Stimulated activated CD4-positive, alpha-beta T cell treated with anti-CD3 and anti-CD28 coated beads, TNF-alpha, amount 100 ng/mL, for 4 hours (primary cell): Measurements from ENCODE around the gene PRM3.

ENCODE experiments used
- DNase-seq, 3 experiments: peaks; one replicate each; pipeline ENCODE4 v3.0.0-alpha.2; 2020; ENCODE audit warnings: low read depth in 3 of 3

The PRM3 gene

DNA sequence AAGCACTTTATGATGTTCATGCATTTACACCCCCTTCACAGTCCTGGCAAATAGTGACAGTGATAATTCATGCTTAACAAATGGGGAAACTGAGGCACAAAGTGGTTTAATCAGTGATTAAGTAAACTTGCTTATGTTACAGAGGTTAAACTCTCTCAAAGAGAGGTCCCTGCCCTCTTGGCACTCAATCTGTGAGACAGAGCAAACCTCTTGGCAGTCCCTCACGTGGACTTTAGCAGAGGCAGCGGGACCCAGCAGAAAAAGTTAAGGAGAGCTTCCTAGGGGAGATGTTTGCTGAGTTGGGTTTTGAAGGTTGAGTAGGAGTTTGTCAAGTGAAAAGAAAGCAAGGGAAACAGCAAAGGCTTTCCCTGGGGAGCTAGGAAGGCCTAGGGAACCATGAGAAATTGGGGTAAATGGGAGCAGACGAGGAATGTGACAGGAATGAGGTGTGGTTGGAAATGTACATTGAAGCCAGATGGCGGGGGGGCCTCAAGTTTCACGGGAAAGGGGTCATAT lies 28.1 kb downstream of the PRM3 start:
- DNase-seq, result no peak

DNA sequence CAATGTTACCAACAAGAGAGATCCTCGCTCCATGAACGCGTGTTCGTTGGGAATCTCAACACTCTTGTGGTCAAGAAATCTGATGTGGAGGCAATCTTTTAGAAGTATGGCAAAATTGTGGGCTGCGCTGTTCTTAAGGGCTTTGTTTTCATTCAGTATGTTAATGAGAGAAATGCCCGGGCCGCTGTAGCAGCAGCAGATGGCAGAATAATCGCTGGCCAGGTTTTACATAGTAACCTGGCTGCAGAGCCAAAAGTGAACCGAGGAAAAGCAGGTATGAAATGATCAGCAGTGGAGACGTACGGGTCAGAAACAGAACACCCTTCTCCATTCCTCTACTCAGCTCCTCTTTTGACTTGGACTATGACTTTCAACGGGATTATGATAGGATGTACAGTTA lies 30.8 kb downstream of the PRM3 start:
- no peak for DNase-seq

DNA sequence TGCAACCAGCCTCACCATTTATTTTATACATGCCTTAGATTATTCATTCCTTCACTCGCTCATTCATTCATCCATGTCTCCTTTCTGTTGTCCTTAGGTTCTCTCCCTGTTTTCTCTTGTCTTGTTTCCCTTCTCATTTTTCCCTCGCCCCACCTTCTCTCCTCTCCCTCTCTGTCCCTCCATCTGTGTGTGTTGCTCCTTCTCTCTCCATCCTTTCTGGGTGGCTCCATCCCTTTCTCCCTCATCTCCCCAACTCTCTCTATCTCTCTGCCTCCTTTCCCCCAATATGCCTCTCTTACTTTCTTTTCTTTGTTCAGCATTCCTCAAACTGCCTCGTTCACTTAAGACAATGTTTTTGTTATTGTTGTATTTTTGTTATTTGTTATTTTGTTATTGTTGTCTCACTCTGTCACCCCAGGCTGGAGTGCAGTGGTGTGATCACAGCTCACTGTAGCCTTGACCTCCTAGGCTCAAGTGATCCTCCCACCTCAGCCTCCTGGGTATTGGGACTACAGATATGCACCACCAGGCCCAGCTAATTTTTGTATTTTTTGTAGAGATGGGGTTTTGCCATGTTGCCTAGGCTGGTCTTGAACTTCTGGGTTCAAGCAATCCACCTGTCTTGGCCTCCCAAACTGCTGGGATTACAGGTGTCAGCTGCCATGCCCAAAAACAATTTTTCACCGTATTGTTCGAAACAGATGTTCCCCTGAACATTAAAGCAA lies 31.8 kb downstream of the PRM3 start:
- no peak for DNase-seq

DNA sequence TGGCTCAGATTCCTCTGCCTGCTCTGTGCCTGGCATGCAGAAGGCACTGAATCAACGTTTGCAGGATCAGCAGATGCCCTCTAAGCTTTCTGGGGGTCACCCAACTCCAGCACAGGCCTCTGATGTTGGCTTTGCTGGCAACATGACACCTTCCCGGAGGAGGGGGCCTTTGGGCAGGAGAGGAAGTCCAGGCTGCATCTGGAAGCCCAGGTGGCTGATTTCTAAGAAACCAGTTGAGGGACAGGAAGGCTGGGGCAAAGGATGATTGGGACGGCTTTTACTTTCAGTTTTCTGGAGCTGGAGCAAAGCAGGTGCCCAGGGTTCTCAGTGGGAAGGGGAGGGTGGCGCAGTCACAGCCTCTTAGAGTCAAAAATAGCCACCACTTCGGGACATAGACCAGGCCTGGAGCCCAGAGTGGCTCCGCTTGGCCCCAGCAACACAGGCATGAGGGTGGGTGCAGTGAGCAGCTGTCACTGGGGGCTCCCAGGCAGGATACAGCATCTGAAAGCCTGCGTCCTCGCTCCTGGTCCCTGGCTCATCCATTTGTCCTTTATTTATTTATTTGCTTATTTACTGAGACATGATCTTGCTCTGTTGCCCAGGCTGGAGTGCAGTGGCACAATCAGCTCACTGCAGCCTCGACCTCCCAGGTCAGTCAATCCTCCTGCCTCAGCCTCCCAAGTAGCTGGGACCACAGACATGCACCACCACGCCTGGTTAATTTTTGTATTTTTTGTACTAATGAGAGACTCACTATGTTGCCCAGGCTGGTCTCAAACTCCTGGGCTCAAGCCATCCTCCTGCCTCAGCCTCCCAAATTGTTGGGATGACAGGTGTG lies 32.6 kb downstream of the PRM3 start:
- no peak for DNase-seq

DNA sequence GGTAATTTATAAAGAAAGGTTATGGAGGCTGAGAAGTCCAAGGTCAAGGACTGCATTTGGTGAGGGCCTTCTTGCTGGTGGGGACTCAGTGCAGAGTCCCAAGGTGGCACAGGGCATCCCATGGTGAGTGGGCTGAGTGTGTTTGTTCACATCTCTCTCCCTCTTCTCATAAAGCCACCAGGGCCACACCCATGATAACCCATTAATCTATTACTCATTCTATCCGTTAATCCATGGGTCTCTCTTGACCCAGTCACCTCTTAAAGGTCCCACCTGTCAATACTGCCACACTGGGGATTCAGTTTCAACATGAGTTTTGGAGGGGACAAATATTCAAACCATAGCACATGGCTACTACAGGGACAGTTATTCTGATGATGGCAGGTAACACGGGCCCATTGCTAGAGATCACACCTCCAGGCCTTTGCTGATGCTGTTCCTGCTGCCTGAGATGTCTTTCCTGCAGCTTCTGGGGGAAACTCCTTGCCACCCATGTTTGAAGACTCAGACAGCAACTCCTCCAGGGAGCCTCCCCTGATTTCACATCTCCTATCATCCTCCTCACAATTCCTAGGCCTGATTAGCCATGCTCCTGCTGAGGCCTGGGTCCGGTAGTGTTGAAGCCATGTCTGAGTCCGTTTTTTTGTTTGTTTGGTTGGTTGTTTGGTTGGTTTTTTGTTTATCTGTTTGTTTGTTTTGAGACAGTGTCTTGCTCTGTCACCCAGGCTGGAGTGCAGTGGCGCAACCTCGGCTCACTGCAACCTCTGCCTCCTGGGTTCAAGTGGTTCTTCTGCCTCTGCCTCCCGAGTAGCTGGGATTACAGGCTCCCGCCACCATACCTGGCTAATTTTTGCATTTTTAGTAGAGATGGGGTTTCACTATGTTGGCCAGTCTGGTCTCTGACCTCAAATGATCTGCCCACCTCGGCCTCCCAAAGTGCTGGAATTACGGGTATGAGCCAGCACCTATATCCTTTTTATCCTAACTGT lies 33.5 kb downstream of the PRM3 start:
- DNase-seq, result no peak

DNA sequence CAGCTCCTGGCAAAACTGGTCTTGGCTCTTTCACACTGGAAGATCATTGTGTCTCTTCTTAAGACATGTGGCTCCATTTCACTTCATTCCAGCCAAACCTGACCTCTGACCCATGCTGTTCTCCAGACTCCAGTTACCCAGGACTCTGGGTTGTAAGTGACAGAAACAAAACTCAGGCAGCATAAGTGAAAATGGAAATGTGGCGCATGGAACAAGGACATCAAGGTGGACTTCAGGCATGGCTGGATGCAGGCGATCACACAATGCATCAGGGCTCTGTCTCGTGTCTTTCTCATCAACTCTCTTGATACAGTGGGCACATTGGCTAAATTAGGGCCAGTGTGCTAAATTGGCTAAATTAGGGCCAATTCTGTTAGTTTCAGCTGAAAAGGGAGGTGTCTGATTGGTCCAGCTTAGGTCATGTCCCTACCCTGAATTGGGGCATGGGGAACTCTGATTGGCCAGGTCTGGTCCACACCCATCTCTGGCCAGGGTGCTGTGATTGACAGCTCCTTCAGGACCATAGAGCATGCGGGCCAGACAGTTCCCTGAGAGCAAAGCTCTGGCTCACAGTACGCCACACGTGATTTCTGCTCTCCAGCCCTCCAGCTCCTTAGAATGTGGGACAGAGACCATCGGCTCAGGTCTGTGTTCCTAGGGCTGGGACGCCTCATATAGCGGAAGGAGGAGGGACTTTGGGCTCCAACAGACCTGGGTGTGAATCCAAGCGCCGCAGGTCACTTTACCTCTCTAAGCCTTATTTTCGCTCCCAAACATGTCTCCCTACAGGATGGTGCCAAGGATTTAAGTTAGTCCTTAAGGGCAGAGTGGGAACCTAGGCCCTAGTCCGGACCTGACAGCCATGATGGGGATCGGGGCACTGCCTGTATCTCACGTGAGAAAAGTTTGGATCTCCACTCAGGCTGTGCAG lies 34.9 kb downstream of the PRM3 start:
- no peak for DNase-seq

DNA sequence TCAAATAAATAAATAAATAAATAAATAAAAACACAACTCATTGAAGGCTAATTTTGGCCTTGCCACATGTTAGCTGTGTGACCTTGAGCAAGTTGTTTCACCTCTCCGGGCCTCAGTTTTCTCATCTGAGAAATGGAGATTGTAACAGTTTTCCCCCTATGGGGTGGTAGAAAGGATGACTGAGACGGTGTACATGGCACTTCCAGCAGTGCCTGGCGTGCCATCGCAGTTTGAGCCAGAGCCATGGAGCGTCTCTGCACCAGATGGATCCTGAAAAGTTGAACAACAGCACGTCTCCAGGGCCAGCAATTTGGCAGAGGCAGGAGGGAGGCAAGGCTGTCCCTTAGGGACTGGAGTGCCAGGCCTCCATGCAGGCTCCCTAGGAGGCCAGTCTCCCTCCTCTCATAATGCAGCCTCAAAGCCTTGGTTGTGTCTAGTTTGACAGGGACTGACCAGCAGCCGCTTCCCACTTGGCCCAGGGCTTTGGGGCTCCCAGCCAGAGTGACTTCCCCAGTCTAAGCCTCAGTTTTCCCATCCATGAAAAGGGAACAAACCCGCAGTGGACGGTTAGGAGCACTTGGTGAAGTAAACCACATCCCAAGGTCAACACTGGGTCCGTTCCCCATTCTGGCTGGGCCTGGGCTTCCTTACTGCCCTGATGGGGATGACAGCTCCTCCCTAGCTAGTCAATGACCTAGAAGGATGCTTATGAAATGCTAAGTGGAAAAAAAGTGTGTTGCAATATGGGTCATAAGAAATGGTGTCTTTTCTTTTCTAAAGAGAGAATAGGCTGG lies 36.8 kb downstream of the PRM3 start:
- no peak for DNase-seq

DNA sequence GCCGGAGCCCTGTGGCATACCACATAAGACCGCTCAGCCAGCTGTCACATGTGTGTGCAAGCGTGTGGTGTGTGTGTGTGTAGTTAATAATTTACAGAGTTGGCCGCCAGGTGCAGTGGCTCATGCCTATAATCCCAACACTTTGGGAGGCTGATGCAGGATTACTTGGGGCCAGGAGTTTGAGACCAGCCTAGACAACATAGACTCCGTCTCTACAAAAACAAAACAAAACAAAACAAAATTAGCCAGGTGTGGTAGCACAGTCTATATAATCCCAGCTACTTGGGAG lies 37.8 kb downstream of the PRM3 start:
- DNase-seq, result no peak

DNA sequence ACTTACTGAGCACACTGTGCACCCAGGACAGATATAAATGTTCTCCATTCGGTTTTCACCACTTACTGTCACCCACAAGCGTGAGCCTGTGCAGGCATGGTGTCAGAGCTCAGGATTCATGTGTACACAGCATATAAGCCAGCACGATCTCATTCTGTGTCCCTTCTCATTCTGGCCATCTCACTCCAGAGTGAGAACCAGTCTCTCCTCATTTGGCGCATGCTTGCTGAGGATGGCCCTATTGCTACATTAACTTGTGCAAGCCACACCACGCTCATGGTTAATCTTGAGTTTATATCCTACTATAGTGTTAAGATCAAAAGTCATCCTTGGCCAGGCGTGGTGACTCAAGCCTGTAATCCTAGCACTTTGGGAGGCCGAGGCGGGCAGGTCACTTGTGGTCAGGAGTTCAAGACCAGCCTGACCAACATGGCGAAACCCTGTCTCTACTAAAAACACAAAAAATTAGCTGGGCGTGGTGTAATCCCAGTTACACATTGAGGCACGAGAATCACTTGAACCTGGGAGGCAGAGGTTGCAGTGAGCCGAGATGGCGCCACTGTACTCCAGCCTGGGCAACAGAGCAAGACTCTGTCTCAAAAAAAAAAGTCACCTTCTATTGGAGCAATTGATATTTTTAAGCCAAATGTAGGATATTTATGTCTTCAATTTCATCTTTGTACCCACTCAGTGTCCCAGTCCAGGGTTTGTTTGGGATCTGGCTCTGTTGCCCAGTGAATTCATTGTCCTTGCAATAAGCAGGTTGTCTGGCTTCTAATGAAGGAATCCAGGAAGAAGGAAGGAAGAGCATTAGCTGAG lies 38.3 kb downstream of the PRM3 start:
- DNase-seq, result no peak

DNA sequence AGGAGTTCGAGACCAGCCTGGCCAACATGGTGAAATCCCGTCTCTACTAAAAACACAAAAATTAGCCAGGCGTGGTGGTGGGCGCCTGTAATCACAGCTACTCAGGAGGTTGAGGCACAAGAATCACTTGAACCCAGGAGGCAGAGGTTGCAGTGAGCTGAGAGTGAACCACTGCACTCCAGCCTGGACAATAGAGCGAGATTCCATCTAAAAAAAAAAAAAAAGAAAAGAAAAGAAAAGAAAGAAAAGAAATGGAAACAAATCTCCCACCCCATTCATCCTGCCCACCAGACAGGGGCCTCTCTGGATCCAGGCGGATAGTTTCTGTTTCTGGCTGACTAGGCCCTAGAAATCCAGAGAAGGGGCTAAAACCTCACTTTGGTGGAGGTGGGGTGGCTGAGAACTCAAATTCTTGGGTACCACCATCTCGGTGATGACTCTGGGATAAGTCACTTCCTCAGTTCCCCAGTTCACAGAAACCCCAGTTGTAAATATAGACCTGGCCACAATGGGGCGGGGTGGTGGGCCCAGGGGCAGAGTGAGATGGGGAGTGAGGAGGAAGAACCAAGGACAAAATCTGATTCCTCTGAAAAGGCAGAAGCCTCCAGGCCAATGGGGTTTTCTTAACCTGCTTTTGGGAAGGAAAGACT lies 39.6 kb downstream of the PRM3 start:
- DNase-seq, result peak in 2 of 3 experiments; percentile 61 to 64

DNA sequence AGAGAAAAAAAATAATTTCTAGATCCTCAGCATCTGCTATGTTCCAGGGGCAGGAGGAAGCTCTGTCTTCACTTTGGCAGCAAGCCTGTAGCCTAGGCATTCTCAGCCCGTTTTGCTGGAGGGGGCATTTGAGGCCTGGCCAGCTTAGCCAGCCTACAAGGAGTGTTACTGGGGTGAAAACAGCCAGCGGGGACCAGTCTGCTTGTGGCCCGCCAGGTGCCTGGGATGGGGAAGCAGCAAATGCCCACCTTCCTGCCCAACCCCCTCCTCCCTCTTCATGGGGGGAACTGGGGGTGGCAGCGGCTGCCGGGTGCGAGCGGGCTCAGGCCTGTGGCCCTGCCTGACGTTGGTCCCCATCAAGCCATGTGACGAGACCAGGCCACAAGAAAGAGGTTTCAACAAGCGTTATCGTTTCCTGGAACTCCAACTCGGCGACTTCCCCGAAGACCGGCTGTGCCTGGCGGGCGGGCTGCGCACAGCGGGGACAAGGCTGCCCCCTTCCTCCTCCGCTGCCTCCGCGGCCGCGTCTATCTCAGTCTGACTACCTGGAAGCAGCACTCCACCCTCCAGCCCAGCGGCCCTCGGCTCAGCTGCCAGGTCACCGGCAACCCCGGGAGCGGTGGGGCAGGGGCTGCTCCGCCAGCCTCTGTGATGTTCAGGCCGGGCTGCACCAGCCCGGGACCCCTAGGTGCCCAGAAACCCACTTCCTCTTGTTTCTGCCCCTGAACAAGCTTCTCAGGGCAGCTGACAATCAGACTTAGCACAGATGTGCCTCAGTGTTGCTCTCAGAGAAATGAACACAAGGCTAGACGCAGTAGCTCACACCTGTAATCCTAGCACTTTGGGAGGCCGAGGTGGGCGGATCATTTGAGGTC lies 40.3 kb downstream of the PRM3 start:
- peak; percentile 71 to 85 (median 76) for DNase-seq

DNA sequence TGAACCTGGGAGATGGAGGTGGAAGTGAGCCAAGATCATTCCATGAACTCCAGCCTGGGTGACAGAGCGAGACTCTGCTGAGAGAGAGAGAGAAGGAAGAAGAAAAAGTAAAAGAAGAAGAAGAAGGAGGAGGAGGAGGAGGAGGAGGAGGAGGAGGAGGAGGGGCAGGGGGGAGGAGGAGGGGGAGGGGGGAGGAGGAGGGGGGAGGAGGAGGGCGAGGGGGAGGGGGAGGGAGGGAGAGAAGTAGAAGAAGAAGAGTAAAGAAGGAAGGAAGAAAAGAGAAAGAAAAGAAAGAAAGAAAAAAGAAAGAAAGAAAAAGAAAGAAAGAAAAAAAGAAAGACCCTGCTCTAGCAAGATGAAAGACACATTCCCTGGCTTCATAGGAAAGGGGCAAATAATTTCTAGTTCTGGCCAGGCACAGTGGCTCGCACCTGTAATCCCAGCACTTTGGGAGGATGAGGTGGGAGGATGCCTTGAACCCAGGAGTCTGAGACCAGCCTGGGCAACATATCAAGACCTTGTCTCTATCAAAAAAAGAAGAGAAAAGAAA lies 41.1 kb downstream of the PRM3 start:
- DNase-seq, result no peak

DNA sequence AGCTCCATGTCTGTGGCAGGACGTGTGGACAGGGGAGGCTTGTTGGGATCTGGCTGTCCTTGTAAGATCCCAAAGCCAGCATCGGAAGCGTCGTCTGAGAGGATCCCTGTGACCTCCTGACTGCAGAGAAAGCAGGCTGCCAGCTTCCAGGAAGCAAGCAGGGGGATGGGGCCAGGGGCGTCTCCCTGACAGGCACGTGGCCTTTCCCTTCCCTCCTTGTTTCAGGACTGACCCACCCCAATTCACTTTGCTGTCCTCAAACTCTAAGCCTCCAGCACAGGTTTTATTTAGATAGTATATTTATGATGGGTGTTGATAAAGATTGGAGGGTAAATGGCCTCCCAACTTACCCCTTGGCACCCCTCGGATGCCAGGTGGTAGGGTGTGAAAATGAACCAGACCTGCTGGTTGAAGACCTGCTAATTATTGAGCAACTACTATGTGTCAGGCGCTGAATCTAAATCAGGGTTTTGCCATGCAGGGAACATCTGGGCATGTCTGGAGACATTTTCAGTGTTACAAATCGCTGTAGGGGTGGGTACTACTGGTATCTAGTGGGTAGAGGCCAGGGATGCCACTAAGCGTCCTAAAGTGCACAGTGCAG lies 42.0 kb downstream of the PRM3 start:
- DNase-seq, result no peak

DNA sequence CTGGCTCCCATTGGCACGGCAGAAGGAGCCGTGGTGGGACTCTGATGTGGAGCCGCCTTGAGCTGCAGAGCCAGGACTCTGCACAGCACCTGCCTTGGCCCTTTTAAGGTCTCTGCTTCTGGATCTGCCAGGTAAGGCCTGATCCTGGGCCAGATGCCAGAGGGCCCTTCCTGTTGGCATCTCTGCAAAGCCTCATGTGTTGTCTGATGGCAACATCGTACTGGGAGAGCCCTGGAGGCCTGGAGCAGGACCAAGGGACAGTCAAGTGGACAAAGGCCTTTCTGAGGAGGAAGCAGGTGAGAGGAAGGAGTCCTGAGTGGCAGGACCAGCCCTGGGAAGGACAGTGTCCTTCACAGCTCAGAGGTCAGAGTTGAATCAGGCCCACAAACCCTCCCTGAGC lies 43.5 kb downstream of the PRM3 start:
- DNase-seq, result no peak

DNA sequence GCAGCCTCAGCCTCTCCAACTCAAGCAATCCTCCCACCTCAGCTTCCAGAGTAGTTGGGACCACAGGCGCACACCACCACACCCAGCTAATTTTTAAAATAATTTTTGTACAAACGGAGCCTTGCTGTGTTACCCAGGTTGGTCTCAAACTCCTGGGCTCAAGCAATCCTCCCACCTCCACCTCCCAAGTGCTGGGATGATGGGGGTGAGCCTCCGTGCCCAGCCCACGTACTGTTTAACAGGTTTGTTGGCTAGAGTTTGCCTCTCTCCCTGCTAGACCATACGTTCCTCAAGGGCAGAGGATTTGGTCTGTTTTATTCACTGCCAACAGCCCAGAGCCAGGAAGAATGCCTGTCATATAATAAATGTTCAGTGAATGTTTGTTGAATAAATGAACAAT lies 44.0 kb downstream of the PRM3 start:
- no peak for DNase-seq

DNA sequence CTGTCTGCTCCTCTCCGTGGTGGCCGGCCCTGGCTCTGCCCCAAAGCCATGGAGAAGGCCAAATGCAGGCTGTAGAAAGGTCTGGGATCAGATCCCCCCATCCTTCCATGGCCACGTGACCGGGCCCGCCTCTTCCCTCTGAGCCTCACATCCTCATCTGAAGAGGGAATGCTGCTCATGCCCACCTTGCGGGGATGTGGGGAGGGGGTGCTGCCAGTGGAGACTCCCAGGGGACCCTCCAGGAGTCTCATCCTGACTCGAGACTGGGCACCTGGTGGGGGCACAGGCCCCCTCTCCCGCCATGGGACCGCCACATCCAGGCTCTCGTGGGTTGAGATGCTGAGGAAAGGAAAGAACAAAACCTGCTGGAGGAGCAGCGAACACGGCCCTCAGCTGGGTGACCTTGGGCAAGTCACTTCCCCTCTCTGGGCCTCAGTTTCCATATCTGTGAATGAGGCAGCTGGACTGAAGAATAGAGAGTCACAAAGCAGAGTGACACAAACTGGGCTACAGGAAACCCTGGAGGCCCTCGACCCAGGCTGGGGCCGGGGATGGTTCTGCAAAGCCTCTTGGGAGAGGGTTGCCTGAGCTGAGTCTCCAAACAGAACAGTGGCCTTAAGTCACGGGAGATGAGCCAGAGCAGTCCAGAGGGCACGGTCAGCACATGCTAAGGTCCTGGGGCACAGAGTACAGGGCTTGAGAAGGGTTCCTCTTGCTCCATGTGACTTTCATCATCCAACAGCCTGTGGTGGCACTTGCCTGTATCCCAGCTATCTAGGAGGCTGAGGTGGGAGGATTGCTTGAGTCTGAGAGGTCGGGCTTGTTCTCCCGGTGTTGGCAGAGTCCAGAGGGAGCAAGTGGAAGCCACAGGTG lies 47.5 kb downstream of the PRM3 start:
- no peak for DNase-seq
